Activated CD4-positive, alpha-beta memory T cell treated with anti-CD3 and anti-CD28 coated beads, Interleukin-2, amount 10 ng/mL, durations not matched to agents 7 days and 5 days (primary cell): ENCODE data around the gene LCE2A. TPM values are rescaled to one million over a fixed set of nuclear protein-coding genes. Genes with fewer than 3 reads are reported as not detected.
"Not testable (repeated sequence)": the region's sequence is repeated elsewhere in the genome, so short reads cannot be mapped to it uniquely, and the experiment has no call there.

Experiments used
- CTCF ChIA-PET: fragments of 350-600 bp; sonication (Branson Sonifier 250); formaldehyde crosslinking; loops from one replicate; lab custom pipeline; 2021; ENCODE audit warnings: antibody characterized with exemption, inconsistent platforms; lab: Charles Lee
- POLR2A ChIA-PET: fragments of 350-600 bp; sonication (Branson Sonifier 250); formaldehyde crosslinking; loops from one replicate; lab custom pipeline; 2021; ENCODE audit warnings: antibody characterized with exemption; lab: Charles Lee
- DNase-seq: peaks from one replicate; pipeline ENCODE4 v3.0.0-alpha.2; 2020
- H3K27ac Mint-ChIP-seq: one replicate; pipeline ENCODE4 v1.8.0; 2021; ENCODE audit warnings: mild to moderate bottlenecking, mixed read lengths
- H3K27me3 Mint-ChIP-seq: one replicate; pipeline ENCODE4 v1.8.0; 2021; ENCODE audit warnings: mixed read lengths
- H3K36me3 Mint-ChIP-seq: one replicate; pipeline ENCODE4 v1.8.0; 2021; ENCODE audit warnings: low read depth, mixed read lengths
- H3K4me1 Mint-ChIP-seq: one replicate; pipeline ENCODE4 v1.8.0; 2021; ENCODE audit warnings: mixed read lengths
- H3K4me3 Mint-ChIP-seq: one replicate; pipeline ENCODE4 v1.8.0; 2021; ENCODE audit warnings: mild to moderate bottlenecking, mixed read lengths
- H3K9me3 Mint-ChIP-seq: one replicate; pipeline ENCODE4 v1.8.0; 2021; ENCODE audit warnings: mixed read lengths
- total RNA-seq, 2 experiments: library from RNA; stranded (reverse); gene quantifications; one replicate each; pipeline ENCODE4 v1.2.3, GENCODE V29; 2021

The LCE2A gene
- total RNA-seq, 2 experiments from 2014 or later: not detected

DNA sequence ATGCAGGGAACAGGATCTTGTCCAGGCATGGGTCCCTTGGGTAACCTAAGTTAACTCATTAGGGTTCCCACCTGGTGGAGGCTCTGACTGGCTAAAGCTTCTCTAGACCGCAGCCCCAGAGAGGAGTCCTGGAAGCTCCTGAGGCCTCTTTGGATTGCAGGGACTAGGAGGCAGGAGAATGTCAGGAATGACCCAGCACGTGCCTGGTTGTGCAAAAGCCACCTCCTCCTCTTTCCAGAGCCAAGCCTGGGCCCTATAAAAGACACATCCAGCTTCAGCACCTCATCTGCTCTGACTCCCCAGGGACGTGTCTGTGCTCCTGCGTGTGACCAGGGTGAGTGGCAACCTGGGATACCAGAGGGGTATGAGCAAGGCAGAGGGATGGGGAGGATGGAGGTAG is 12.3 kb upstream of the LCE2A start, which contains the start of gene LCE2B:
LCE2B (plus strand) TSS at position 301 of the 400 bp plus-strand sequence. CDS start 721 bp downstream, outside the sequence.
- DNase-seq, POLR2A ChIA-PET, H3K4me3 Mint-ChIP-seq, H3K27ac Mint-ChIP-seq, H3K4me1 Mint-ChIP-seq, H3K36me3 Mint-ChIP-seq, CTCF ChIA-PET, H3K9me3 Mint-ChIP-seq: not testable (repeated sequence)
- H3K27me3 Mint-ChIP-seq: peaks cover 13% of the 10 kb centered on the region

DNA sequence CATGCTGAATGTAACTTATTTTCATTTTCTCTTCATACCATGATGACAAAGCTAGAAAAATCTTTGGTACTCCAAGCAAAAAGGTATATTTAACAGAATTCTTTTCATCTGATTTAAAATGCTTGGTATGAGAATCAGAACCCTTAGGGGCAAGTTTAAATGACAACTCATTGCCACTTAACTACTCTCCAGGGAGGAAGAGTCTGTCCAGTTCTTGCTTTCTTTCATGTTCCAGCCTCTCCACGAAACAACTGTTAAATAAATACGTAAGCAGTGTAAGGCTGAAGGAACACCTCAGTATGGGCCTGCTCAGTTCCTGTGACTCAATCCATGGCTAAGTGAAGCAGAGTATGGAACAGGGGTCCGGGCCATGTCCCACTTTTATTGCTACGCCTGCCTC is 1.6 kb downstream of the LCE2A start:
- ChIA-PET POLR2A (no interaction called here), CTCF (no interaction called here)
- Mint-ChIP-seq H3K27me3 (peaks cover 9% of the 10 kb centered on the region), H3K27ac (no peak overlapping the region), H3K4me3 (no peak overlapping the region), H3K36me3 (no peaks in the 10 kb centered on the region), H3K9me3 (no peaks in the 10 kb centered on the region), H3K4me1 (no peaks in the 10 kb centered on the region)
- no peak for DNase-seq

DNA sequence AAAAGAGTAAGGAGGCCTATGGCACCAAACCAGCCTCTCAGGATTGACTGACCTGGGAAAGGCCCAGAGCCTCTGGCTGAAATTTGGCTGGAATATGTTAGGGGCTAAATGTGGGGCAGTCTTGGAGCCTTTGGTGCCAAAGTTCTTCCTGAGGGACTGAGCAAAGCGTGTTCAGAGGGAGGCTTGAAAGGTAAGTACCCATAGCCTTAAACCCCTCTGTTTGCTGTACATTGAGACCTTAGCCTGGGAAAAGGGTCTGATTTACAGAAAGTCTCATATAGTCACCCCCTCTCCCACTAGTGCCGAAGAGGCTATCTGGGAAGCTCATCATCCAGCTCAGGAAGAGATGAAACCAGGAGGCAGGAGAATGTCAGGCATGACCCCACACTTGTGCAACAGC is 9.7 kb downstream of the LCE2A start, which contains the start of gene LCE4A:
LCE4A (plus strand) TSS at position 301 of the 400 bp plus-strand sequence. CDS start 916 bp downstream, outside the sequence.
- Mint-ChIP-seq H3K4me1 (no peaks in the 10 kb centered on the region), H3K4me3 (no peak within 1 kb of the TSS), H3K27me3 (peaks cover 24% of the 10 kb centered on the region), H3K36me3 (no peaks in the 10 kb centered on the region), H3K27ac (no peak within 1 kb of the TSS), H3K9me3 (no peaks in the 10 kb centered on the region)
- ChIA-PET CTCF (no interaction called here), POLR2A (no interaction called here)
- no peak for DNase-seq

DNA sequence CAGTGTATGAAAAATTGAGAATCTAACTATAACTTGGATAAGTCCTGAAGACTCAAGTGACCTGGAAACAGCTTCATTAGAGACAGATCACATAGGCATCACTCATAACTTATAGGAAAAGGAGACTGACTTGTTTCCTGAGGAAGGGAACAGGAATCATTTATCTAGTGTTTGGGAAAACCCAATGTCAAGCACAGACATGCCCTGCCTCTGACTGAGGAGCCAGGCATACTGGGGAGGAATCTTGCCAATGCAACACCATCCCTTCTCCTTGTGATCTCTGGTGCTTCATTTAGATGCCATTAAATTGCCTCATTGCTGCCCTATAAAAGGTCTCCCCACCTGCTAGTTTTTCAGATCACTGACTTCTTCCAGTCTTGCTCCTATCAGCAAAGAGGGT is 20.1 kb downstream of the LCE2A start:
- ChIA-PET CTCF (no interaction called here), POLR2A (no interaction called here)
- H3K27ac Mint-ChIP-seq: no peak overlapping the region
- DNase-seq: no peak
- H3K4me1 Mint-ChIP-seq: no peaks in the 10 kb centered on the region
- no peaks in the 10 kb centered on the region for H3K9me3 Mint-ChIP-seq
- H3K36me3 Mint-ChIP-seq: no peaks in the 10 kb centered on the region
- H3K4me3 Mint-ChIP-seq: no peak overlapping the region
- H3K27me3 Mint-ChIP-seq: no peaks in the 10 kb centered on the region

DNA sequence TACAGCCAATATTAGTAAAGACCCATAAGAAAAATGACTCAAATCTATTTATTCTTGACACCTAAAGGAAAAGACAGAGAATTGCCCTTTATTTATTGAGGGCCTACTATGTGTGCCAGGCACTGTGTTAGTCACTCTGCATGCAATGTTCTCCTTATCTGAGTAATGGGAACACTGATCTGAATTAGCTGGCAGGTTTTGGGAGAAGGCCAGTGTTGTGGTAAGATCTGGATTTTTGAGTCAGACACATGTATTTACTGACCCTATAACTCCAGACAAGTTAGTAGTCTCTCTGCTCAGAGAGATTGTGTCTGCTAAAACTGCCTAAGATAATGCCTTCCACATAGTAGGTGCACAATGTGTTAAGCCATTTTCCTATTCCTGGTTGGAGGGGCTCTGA is 27.1 kb downstream of the LCE2A start:
- Mint-ChIP-seq H3K4me1 (no peaks in the 10 kb centered on the region), H3K36me3 (no peaks in the 10 kb centered on the region), H3K27ac (no peak overlapping the region)

DNA sequence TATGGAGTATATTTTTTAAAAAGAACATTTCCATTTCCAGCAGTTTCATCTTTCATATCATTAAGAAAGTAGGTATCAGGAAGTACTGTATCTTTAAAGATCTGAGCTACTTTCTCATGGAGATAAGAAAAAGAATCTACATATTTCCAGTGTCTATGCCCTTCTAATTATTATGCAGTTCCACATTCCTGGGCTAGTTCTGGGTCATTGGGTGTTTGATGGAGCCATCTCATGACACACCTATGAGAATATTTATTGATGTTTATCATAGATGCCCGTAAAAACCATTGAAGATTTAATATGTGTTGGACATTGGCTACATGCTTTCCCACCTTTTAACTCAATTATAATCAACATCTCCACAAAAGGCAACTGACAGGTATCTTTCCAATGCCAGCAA is 30.8 kb downstream of the LCE2A start:
- Mint-ChIP-seq H3K4me3 (no peak overlapping the region), H3K27me3 (peaks cover 2% of the 10 kb centered on the region), H3K27ac (no peak overlapping the region), H3K4me1 (no peaks in the 10 kb centered on the region), H3K36me3 (no peaks in the 10 kb centered on the region), H3K9me3 (no peaks in the 10 kb centered on the region)
- ChIA-PET CTCF (no interaction called here), POLR2A (no interaction called here)
- no peak for DNase-seq

More for the DNA sequence above, 27.1 kb downstream of the LCE2A start:
- Mint-ChIP-seq H3K4me3 (no peak overlapping the region), H3K27me3 (peaks cover 2% of the 10 kb centered on the region), H3K9me3 (no peaks in the 10 kb centered on the region)
- CTCF ChIA-PET: no interaction called here
- POLR2A ChIA-PET: no interaction called here
- no peak for DNase-seq

DNA sequence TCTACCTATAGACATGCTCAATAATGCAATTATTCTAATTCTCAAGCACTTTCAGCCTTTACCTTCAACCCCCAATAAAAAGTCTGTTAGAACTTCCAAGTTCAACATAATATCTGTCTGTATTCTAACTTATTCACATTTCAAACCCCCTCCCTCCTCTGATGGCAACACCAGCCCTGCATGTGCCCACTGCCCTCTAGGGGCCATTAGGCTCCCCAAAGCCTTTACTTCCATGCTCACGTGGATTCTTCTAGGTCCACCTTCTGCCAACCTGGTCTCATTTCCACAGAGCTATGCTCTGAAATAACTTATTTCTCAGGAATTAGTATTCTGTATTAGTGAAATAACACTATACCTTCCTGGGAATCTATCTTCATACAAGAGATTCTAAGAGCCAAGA is 37.5 kb downstream of the LCE2A start:
- Mint-ChIP-seq H3K27ac (no peak overlapping the region), H3K4me3 (no peak overlapping the region), H3K9me3 (no peaks in the 10 kb centered on the region), H3K27me3 (no peaks in the 10 kb centered on the region), H3K36me3 (no peaks in the 10 kb centered on the region), H3K4me1 (no peaks in the 10 kb centered on the region)
- DNase-seq: no peak
- POLR2A ChIA-PET: no interaction called here
- CTCF ChIA-PET: interaction anchor here (1.2 kb wide), 1 partner anchor 9 kb away, joined by 3 read pairs; no protein-coding TSS in a partner anchor

DNA sequence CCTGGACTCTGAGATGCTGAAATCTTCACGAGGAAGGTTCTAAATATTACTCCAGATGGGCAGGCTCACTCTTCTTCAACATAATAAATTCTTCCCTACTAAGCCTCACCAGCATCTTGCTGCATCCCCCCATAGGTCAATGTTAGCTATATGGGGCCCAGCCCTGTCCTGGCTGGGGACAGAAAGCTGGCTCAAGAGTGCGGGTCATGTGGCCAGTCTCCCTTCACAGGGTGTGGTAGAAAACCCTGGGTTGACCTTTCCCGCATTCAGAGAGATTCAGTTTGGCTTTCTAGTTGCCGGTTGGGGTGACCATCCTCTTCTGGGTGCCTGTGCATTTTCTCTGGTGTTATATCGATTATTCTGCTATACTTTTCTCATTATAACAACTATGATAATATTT is 39.9 kb downstream of the LCE2A start:
- H3K9me3 Mint-ChIP-seq: no peaks in the 10 kb centered on the region
- H3K36me3 Mint-ChIP-seq: no peaks in the 10 kb centered on the region
- CTCF ChIA-PET: no interaction called here
- DNase-seq: no peak
- H3K27ac Mint-ChIP-seq: no peak overlapping the region
- POLR2A ChIA-PET: no interaction called here
- H3K4me3 Mint-ChIP-seq: no peak overlapping the region
- no peaks in the 10 kb centered on the region for H3K4me1 Mint-ChIP-seq
- peaks cover 2% of the 10 kb centered on the region for H3K27me3 Mint-ChIP-seq

DNA sequence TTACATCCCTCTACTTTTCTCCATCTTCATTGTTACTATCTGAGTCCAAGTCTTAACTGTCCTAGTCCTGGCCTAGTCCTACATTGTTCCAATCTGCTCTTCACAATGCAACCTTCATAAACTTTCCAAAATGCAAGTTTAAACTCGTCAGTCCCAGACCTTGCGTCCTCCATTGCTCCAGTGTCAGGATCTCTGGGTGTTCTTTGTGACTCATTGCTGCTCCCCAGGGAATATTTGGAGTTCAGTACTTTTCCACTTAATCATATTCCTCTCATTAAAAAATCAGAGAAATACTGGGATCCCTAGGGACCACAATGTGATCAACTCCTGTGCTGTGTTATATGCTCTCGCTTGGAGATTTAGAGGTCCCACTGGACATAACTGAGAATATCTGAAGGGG is 41.7 kb downstream of the LCE2A start:
- H3K27ac Mint-ChIP-seq: no peak overlapping the region
- no peaks in the 10 kb centered on the region for H3K4me1 Mint-ChIP-seq
- no peak for DNase-seq
- H3K36me3 Mint-ChIP-seq: no peaks in the 10 kb centered on the region
- ChIA-PET CTCF (no interaction called here), POLR2A (no interaction called here)
- no peaks in the 10 kb centered on the region for H3K9me3 Mint-ChIP-seq
- no peak overlapping the region for H3K4me3 Mint-ChIP-seq
- H3K27me3 Mint-ChIP-seq: peaks cover 2% of the 10 kb centered on the region

DNA sequence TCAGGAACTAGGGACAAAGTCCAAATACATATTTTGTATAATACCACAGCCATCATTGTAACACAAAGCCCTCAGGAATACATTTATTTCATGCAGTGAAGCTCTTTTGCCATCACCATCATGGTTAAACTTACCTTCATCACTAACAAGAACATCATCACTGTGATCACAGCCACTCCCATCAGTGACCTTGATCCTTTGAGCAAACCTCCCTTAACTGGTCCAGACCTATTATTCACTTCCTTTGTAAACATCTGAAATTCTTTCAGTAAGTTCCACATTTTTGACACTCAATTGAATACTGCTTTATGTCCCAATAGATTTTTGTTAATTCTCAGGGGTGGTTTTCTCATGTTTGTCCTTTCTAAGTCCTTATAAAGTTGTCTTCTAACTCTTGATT is 43.5 kb downstream of the LCE2A start:
- Mint-ChIP-seq H3K36me3 (no peaks in the 10 kb centered on the region), H3K27ac (no peak overlapping the region), H3K27me3 (peaks cover 5% of the 10 kb centered on the region), H3K9me3 (no peaks in the 10 kb centered on the region), H3K4me1 (no peaks in the 10 kb centered on the region), H3K4me3 (no peak overlapping the region)
- CTCF ChIA-PET: no interaction called here
- no peak for DNase-seq
- POLR2A ChIA-PET: no interaction called here

DNA sequence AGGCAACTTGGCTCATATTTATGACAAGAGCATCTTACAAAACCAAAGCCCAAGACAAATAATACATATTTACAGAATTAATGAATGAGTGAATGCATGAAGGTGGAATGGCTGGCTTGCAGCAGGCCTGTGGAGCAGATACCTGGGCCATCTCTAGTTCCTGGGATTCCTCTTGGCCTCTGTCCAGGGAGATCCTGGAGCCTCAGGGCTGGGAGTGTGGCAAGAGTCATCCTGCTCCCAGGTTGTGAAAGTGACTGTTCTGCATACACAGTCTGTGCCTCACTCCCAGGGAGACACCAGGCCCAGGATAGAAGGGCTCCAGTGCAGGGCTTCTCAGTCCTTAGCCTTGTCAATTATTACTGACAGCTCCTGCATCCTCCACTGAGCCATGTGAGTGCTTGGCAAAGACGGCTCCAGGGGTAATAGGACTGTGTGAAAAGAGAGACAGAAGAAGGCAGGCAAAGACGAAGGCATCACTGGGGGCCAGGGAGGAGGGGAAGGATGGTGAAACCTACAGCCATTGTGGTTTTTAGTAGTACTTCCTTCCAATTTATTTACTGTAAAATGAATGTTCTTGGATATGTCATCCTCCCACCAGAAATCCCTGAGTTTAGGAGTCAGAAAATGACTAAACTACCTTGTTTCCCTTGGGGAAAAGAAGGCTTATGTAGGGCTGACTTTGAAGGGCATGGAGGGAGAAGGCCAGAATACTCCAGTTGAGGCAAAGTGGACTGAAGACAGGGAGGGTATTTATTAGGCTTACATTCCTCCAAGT is 45.4 kb downstream of the LCE2A start:
- no peak overlapping the region for H3K27ac Mint-ChIP-seq
- POLR2A ChIA-PET: no interaction called here
- H3K36me3 Mint-ChIP-seq: no peaks in the 10 kb centered on the region
- peaks cover 5% of the 10 kb centered on the region for H3K27me3 Mint-ChIP-seq
- H3K4me1 Mint-ChIP-seq: no peaks in the 10 kb centered on the region
- DNase-seq: no peak
- H3K9me3 Mint-ChIP-seq: no peaks in the 10 kb centered on the region
- CTCF ChIA-PET: no interaction called here
- no peak overlapping the region for H3K4me3 Mint-ChIP-seq

DNA sequence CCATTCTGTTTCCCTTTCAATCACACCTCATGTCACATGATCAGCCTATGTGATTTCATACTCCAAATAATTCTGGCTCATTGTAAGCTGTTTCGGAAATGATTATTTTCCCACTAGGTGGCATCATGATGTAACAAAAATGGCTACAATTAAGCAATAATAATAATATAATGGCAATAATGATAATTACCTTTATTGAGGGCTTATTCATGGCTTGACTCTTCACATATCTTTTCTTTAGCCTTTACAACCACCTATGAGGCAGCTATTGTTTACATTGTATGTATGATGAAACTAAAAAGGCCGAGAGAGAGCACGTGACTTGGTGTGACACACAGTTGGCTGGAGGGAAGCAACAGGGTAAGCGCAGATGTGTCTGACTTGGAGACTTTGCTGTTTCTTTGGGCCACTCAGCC is 47.2 kb downstream of the LCE2A start:
- POLR2A ChIA-PET: no interaction called here
- peaks cover 10% of the 10 kb centered on the region for H3K27me3 Mint-ChIP-seq
- CTCF ChIA-PET: interaction anchor here (1.0 kb wide), 1 partner anchor 10 kb away, joined by 3 read pairs; no protein-coding TSS in a partner anchor
- no peak overlapping the region for H3K27ac Mint-ChIP-seq
- no peak for DNase-seq
- H3K9me3 Mint-ChIP-seq: no peaks in the 10 kb centered on the region
- H3K36me3 Mint-ChIP-seq: no peaks in the 10 kb centered on the region
- no peak overlapping the region for H3K4me3 Mint-ChIP-seq
- H3K4me1 Mint-ChIP-seq: no peaks in the 10 kb centered on the region

DNA sequence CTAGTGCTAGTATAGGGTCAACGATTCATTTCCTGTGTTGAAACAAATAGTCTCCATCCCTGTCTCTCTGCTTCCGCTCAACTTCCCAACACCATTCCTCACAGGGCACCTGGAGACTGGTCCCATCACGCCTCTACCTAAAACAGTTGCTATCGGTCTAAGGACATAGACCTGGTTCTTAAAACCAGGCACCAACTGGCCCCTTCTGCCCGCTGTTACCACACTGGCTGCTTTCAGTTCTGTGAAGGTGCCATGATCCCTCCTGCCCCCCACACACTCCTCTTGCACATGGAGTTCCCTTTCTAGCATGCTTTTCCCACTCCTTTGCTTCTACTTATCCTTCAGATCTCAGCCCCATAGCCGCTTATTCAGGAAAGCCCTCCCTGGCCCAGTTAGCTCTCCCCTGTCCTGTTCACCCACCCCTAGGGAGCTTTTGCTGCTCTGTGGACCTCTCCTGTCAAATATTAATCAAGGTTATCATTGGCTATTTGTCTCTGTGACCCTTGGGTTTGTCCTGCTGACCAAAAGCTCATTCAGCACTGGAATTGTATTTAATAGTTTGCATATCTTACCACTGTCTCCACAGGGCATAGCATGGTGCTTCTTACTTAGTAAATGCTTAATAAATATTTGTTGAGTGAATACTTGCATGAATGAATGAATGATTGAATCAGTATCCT is 47.8 kb downstream of the LCE2A start:
- ChIA-PET CTCF (no interaction called here), POLR2A (no interaction called here)
- no peak for DNase-seq
- Mint-ChIP-seq H3K4me3 (no peak overlapping the region), H3K27ac (no peak overlapping the region), H3K9me3 (no peaks in the 10 kb centered on the region), H3K4me1 (no peaks in the 10 kb centered on the region), H3K36me3 (no peaks in the 10 kb centered on the region), H3K27me3 (peaks cover 14% of the 10 kb centered on the region)
